ENCODE measurements around the gene IQGAP2.

IQGAP2 gene

DNA sequence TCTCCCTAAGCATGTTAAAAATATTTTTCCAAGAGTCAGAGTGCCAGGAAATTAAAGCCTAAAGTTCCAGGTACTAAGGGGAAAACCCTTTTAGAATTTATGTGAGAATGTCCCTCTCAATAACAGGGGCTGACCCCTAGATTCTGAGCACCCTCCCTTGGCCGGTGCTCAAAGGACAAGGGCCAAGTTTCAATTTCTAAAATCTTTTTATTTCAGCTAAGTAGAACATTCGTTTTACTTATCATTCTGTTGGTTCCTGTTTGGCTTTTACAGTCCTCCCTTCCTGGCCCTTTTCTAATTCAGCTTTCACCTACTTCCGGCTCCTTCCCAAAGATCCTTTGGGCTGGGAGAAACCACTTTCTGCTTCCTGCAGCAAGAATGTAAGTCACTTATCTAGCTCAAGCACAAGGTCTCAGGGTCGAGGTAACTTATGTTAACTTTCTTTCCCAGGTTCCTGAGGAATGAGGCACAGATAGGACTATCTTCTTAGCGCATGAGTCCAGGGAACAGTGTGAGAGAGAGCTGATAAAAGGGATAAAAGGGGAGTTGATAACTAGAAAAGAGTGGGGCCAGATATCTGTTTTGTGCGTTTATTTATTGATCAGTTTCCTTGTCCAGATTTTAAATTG is 254.7 kb downstream of the IQGAP2 start:
- no peak overlapping the region for H3K9ac ChIP-seq (ENCODE audit: low read depth in 1 of 2, low read length in 2 of 2)
- no peak overlapping the region for H3K4me3 ChIP-seq (ENCODE audit: low read length in 2 of 2)
- peaks cover 19% of the 10 kb centered on the region in 2 donors for H3K36me3 ChIP-seq (ENCODE audit: control insufficient read depth in 2 of 2, insufficient read depth in 2 of 2, low read length in 2 of 2)
- H3K27me3 ChIP-seq (ENCODE audit: control insufficient read depth in 2 of 2, insufficient read depth in 2 of 2, low read length in 2 of 2), result no peaks in the 10 kb centered on the region
- H3K9me3 ChIP-seq (ENCODE audit: control insufficient read depth in 2 of 2, low read length in 2 of 2), result no peaks in the 10 kb centered on the region
- H3K4me1 ChIP-seq (ENCODE audit: control insufficient read depth in 2 of 2, insufficient read depth in 2 of 2, low read length in 2 of 2), result no peaks in the 10 kb centered on the region
- H3K27ac ChIP-seq (ENCODE audit: low read depth in 2 of 2, low read length in 2 of 2), result no peak overlapping the region

DNA sequence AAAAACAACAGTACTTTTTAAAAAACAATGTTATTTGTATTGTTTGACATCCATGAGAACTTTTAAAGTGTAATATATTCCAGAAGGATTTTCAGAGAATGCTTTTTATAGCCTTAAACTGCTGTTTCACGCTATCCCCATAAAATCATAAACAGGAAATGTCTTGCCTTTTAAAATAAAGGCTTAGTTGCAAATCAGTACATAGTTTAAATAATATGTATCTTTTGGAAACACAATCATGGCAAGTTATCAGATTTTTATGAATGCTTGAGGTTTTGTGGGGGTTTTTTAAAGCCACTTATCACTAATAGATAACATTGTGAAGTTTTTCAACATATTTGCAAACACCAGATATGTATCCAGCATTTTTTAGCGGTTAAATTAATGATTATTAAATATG is 257.3 kb downstream of the IQGAP2 start:
- no peak overlapping the region for H3K27ac ChIP-seq (ENCODE audit: low read depth in 2 of 2, low read length in 2 of 2)
- no peak overlapping the region for H3K9ac ChIP-seq (ENCODE audit: low read depth in 1 of 2, low read length in 2 of 2)
- no peaks in the 10 kb centered on the region for H3K27me3 ChIP-seq (ENCODE audit: control insufficient read depth in 2 of 2, insufficient read depth in 2 of 2, low read length in 2 of 2)
- peaks cover 19 to 24% of the 10 kb centered on the region in 2 donors for H3K36me3 ChIP-seq (ENCODE audit: control insufficient read depth in 2 of 2, insufficient read depth in 2 of 2, low read length in 2 of 2)
- no peaks in the 10 kb centered on the region for H3K9me3 ChIP-seq (ENCODE audit: control insufficient read depth in 2 of 2, low read length in 2 of 2)
- no peak overlapping the region for H3K4me3 ChIP-seq (ENCODE audit: low read length in 2 of 2)
- H3K4me1 ChIP-seq (ENCODE audit: control insufficient read depth in 2 of 2, insufficient read depth in 2 of 2, low read length in 2 of 2), result no peaks in the 10 kb centered on the region

DNA sequence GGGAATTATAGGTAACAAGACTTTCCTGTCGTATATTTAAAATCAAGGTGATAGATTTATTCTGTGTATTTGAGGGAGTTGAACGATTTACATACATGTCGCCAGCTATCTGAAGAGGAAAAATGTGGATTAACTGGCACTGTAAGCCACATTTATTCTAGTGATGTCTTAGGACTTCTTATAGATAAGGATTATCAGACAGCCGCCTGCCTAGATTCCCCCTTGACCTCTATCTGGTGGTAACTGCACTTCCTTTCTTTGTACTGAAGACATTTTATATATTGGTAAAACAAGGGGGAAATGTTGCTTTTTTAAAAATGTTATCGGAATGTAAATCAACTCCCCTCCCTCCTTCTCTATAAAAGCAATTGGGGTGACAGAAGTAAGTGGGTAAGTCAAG is 259.4 kb downstream of the IQGAP2 start:
- Histone ChIP-seq H3K9me3 (ENCODE audit: control insufficient read depth in 2 of 2, low read length in 2 of 2) (no peaks in the 10 kb centered on the region), H3K9ac (ENCODE audit: low read depth in 1 of 2, low read length in 2 of 2) (no peak overlapping the region), H3K27ac (ENCODE audit: low read depth in 2 of 2, low read length in 2 of 2) (no peak overlapping the region), H3K4me3 (ENCODE audit: low read length in 2 of 2) (no peak overlapping the region), H3K27me3 (ENCODE audit: control insufficient read depth in 2 of 2, insufficient read depth in 2 of 2, low read length in 2 of 2) (no peaks in the 10 kb centered on the region), H3K4me1 (ENCODE audit: control insufficient read depth in 2 of 2, insufficient read depth in 2 of 2, low read length in 2 of 2) (no peaks in the 10 kb centered on the region), H3K36me3 (ENCODE audit: control insufficient read depth in 2 of 2, insufficient read depth in 2 of 2, low read length in 2 of 2) (peaks cover 23 to 26% of the 10 kb centered on the region in 2 donors)

- no peak overlapping the region for H3K9ac ChIP-seq (ENCODE audit: low read depth in 1 of 2, low read length in 2 of 2)
Observed at GRCh38 chr5:76663573-76663972, 260.5 kb downstream of the IQGAP2 start.

DNA sequence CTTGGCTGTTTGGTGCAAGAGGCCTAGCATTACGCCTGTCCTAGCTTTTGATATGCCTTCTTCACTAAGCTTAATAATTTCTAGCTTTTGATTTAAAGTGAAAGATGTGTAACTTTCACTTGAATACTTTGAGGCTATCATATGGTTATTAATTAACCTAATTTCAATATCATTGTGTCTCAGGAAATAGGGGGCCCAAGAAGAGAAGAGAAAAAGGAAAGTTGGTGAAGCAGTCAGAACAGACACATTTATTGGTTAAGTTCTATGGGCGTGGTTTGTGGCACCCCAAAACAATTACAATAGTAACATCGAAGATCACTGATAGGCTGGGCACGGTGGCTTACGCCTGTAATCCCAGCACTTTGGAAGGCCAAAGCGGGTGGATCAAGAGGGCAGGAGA is 261.0 kb downstream of the IQGAP2 start:
- H3K27me3 ChIP-seq (ENCODE audit: control insufficient read depth in 2 of 2, insufficient read depth in 2 of 2, low read length in 2 of 2), result no peaks in the 10 kb centered on the region
- no peaks in the 10 kb centered on the region for H3K9me3 ChIP-seq (ENCODE audit: control insufficient read depth in 2 of 2, low read length in 2 of 2)
- no peak overlapping the region for H3K27ac ChIP-seq (ENCODE audit: low read depth in 2 of 2, low read length in 2 of 2)
- peaks cover 15 to 17% of the 10 kb centered on the region in 2 donors for H3K36me3 ChIP-seq (ENCODE audit: control insufficient read depth in 2 of 2, insufficient read depth in 2 of 2, low read length in 2 of 2)
- H3K9ac ChIP-seq (ENCODE audit: low read depth in 1 of 2, low read length in 2 of 2), result no peak overlapping the region
- no peak overlapping the region for H3K4me3 ChIP-seq (ENCODE audit: low read length in 2 of 2)
- H3K4me1 ChIP-seq (ENCODE audit: control insufficient read depth in 2 of 2, insufficient read depth in 2 of 2, low read length in 2 of 2), result no peaks in the 10 kb centered on the region

More at GRCh38 chr5:76663573-76663972, 260.5 kb downstream of the IQGAP2 start:
- H3K36me3 ChIP-seq (ENCODE audit: control insufficient read depth in 2 of 2, insufficient read depth in 2 of 2, low read length in 2 of 2), result peaks cover 18 to 22% of the 10 kb centered on the region in 2 donors
- no peak overlapping the region for H3K4me3 ChIP-seq (ENCODE audit: low read length in 2 of 2)
- H3K9me3 ChIP-seq (ENCODE audit: control insufficient read depth in 2 of 2, low read length in 2 of 2), result no peaks in the 10 kb centered on the region
- H3K27me3 ChIP-seq (ENCODE audit: control insufficient read depth in 2 of 2, insufficient read depth in 2 of 2, low read length in 2 of 2), result no peaks in the 10 kb centered on the region
- H3K27ac ChIP-seq (ENCODE audit: low read depth in 2 of 2, low read length in 2 of 2), result no peak overlapping the region
- no peaks in the 10 kb centered on the region for H3K4me1 ChIP-seq (ENCODE audit: control insufficient read depth in 2 of 2, insufficient read depth in 2 of 2, low read length in 2 of 2)

DNA sequence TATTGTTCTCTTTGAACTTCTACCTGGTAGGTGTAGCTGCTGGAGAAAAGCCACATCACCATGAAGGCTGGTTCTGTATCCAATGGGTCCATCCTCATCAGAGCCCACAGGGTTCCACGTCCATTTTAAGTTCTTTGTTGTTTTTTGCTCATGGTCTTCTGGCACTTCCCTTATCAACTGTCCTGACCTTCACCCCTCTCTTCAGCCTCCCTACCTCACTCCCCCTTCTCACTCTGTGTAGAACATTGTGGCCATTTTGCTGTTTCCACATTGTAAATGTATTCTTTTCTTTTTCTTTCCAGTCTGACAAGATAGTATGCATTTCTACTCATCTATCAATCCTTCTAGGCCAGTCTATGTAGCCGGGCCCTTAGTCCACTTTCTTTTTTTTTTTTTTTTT is 264.4 kb downstream of the IQGAP2 start:
- no peaks in the 10 kb centered on the region for H3K4me1 ChIP-seq (ENCODE audit: control insufficient read depth in 2 of 2, insufficient read depth in 2 of 2, low read length in 2 of 2)
- H3K27ac ChIP-seq (ENCODE audit: low read depth in 2 of 2, low read length in 2 of 2), result no peak overlapping the region
- no peak overlapping the region for H3K9ac ChIP-seq (ENCODE audit: low read depth in 1 of 2, low read length in 2 of 2)
- no peak overlapping the region for H3K4me3 ChIP-seq (ENCODE audit: low read length in 2 of 2)
- H3K36me3 ChIP-seq (ENCODE audit: control insufficient read depth in 2 of 2, insufficient read depth in 2 of 2, low read length in 2 of 2), result peaks cover 7 to 21% of the 10 kb centered on the region in 2 donors
- no peaks in the 10 kb centered on the region for H3K9me3 ChIP-seq (ENCODE audit: control insufficient read depth in 2 of 2, low read length in 2 of 2)
- no peaks in the 10 kb centered on the region for H3K27me3 ChIP-seq (ENCODE audit: control insufficient read depth in 2 of 2, insufficient read depth in 2 of 2, low read length in 2 of 2)

DNA sequence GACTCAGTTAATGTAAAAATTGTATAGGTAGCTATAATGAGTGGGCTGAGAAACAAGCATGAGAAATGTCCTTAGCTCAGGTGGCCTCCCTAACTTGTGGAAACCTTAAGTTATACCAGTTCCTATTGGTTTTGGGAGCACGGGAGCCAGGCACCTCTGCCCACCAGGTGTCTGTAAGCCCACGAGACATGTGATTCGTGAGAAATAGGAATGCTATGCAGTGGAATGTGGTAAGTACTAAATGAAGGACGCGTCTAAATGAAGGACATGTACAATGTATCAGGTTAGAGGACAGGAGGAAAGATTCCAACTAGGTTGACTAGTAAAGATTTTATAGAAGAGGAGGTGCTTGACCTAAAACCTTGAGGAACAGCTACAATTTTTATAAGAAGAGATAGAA is 266.2 kb downstream of the IQGAP2 start:
- Histone ChIP-seq H3K36me3 (ENCODE audit: control insufficient read depth in 2 of 2, insufficient read depth in 2 of 2, low read length in 2 of 2) (peaks cover 7 to 21% of the 10 kb centered on the region in 2 donors), H3K27me3 (ENCODE audit: control insufficient read depth in 2 of 2, insufficient read depth in 2 of 2, low read length in 2 of 2) (no peaks in the 10 kb centered on the region), H3K4me3 (ENCODE audit: low read length in 2 of 2) (no peak overlapping the region), H3K9ac (ENCODE audit: low read depth in 1 of 2, low read length in 2 of 2) (no peak overlapping the region), H3K4me1 (ENCODE audit: control insufficient read depth in 2 of 2, insufficient read depth in 2 of 2, low read length in 2 of 2) (no peaks in the 10 kb centered on the region), H3K27ac (ENCODE audit: low read depth in 2 of 2, low read length in 2 of 2) (no peak overlapping the region), H3K9me3 (ENCODE audit: control insufficient read depth in 2 of 2, low read length in 2 of 2) (no peaks in the 10 kb centered on the region)

GRCh38 chr5:76670508-76670907 is 267.4 kb downstream of the IQGAP2 start:
- H3K9ac ChIP-seq (ENCODE audit: low read depth in 1 of 2, low read length in 2 of 2), result no peak overlapping the region
- H3K9me3 ChIP-seq (ENCODE audit: control insufficient read depth in 2 of 2, low read length in 2 of 2), result no peaks in the 10 kb centered on the region
- no peak overlapping the region for H3K4me3 ChIP-seq (ENCODE audit: low read length in 2 of 2)
- H3K36me3 ChIP-seq (ENCODE audit: control insufficient read depth in 2 of 2, insufficient read depth in 2 of 2, low read length in 2 of 2), result peaks cover 14 to 33% of the 10 kb centered on the region in 2 donors
- no peaks in the 10 kb centered on the region for H3K27me3 ChIP-seq (ENCODE audit: control insufficient read depth in 2 of 2, insufficient read depth in 2 of 2, low read length in 2 of 2)
- H3K4me1 ChIP-seq (ENCODE audit: control insufficient read depth in 2 of 2, insufficient read depth in 2 of 2, low read length in 2 of 2), result no peaks in the 10 kb centered on the region
- no peak overlapping the region for H3K27ac ChIP-seq (ENCODE audit: low read depth in 2 of 2, low read length in 2 of 2)

GRCh38 chr5:76672242-76672641 is 269.2 kb downstream of the IQGAP2 start:
- no peak overlapping the region for H3K4me3 ChIP-seq (ENCODE audit: low read length in 2 of 2)
- no peak overlapping the region for H3K9ac ChIP-seq (ENCODE audit: low read depth in 1 of 2, low read length in 2 of 2)
- no peak overlapping the region for H3K27ac ChIP-seq (ENCODE audit: low read depth in 2 of 2, low read length in 2 of 2)
- no peaks in the 10 kb centered on the region for H3K9me3 ChIP-seq (ENCODE audit: control insufficient read depth in 2 of 2, low read length in 2 of 2)
- H3K27me3 ChIP-seq (ENCODE audit: control insufficient read depth in 2 of 2, insufficient read depth in 2 of 2, low read length in 2 of 2), result no peaks in the 10 kb centered on the region
- peaks cover 12 to 40% of the 10 kb centered on the region in 2 donors for H3K36me3 ChIP-seq (ENCODE audit: control insufficient read depth in 2 of 2, insufficient read depth in 2 of 2, low read length in 2 of 2)
- no peaks in the 10 kb centered on the region for H3K4me1 ChIP-seq (ENCODE audit: control insufficient read depth in 2 of 2, insufficient read depth in 2 of 2, low read length in 2 of 2)

GRCh38 chr5:76673125-76673524 is 270.0 kb downstream of the IQGAP2 start:
- Histone ChIP-seq H3K9me3 (ENCODE audit: control insufficient read depth in 2 of 2, low read length in 2 of 2) (no peaks in the 10 kb centered on the region), H3K27ac (ENCODE audit: low read depth in 2 of 2, low read length in 2 of 2) (peak overlapping the region in 1 of 2 donors; percentile 52), H3K4me1 (ENCODE audit: control insufficient read depth in 2 of 2, insufficient read depth in 2 of 2, low read length in 2 of 2) (no peaks in the 10 kb centered on the region), H3K36me3 (ENCODE audit: control insufficient read depth in 2 of 2, insufficient read depth in 2 of 2, low read length in 2 of 2) (peaks cover 12 to 45% of the 10 kb centered on the region in 2 donors), H3K9ac (ENCODE audit: low read depth in 1 of 2, low read length in 2 of 2) (no peak overlapping the region), H3K4me3 (ENCODE audit: low read length in 2 of 2) (no peak overlapping the region), H3K27me3 (ENCODE audit: control insufficient read depth in 2 of 2, insufficient read depth in 2 of 2, low read length in 2 of 2) (no peaks in the 10 kb centered on the region)
